HG02938 (cell line): ENCODE data around the gene FAF2.
"Not testable (repeated sequence)": the region's sequence is repeated elsewhere in the genome, so short reads cannot be mapped to it uniquely, and the experiment has no call there.

ENCODE experiments used
- ATAC-seq: cut with Tn5 transposase; IDR thresholded peaks from one replicate; pipeline ENCODE4 v1.9.1; 2021; ENCODE audit warnings: mild to moderate bottlenecking, moderate library complexity; ENCODE audit not compliant: unreplicated experiment

FAF2 gene

GRCh38 chr5:176416965-176417364, 31.2 kb upstream of the FAF2 start:
- no peak for ATAC-seq

GRCh38 chr5:176418251-176418650, 29.9 kb upstream of the FAF2 start:
- no peak for ATAC-seq

GRCh38 chr5:176420086-176420485, 28.1 kb upstream of the FAF2 start:
- no peak for ATAC-seq

GRCh38 chr5:176420972-176421544, 27.1 kb upstream of the FAF2 start:
- ATAC-seq: no peak

- no peak for ATAC-seq
Measured at GRCh38 chr5:176424181-176424580, 24.0 kb upstream of the FAF2 start.

- no peak for ATAC-seq
Measured at GRCh38 chr5:176425138-176425537, 23.0 kb upstream of the FAF2 start.

- no peak for ATAC-seq
Measured at GRCh38 chr5:176425791-176426190, 22.4 kb upstream of the FAF2 start.

- no peak for ATAC-seq
Measured at GRCh38 chr5:176426876-176427275, 21.3 kb upstream of the FAF2 start.

GRCh38 chr5:176427971-176428370, 20.2 kb upstream of the FAF2 start:
- ATAC-seq: no peak

GRCh38 chr5:176429972-176430371, 18.2 kb upstream of the FAF2 start:
- ATAC-seq: no peak

GRCh38 chr5:176432707-176433106, 15.5 kb upstream of the FAF2 start:
- no peak for ATAC-seq

- ATAC-seq: no peak
Measured at GRCh38 chr5:176436656-176437055, 11.5 kb upstream of the FAF2 start.

GRCh38 chr5:176438959-176439757, 9.0 kb upstream of the FAF2 start:
- ATAC-seq: no peak

- ATAC-seq: no peak
Measured at GRCh38 chr5:176440927-176441706, 7.1 kb upstream of the FAF2 start.

- no peak for ATAC-seq
Measured at GRCh38 chr5:176441921-176442323, 6.3 kb upstream of the FAF2 start.

- ATAC-seq: not testable (repeated sequence)
Measured at GRCh38 chr5:176442911-176443310, 5.3 kb upstream of the FAF2 start.

- no peak for ATAC-seq
Measured at GRCh38 chr5:176444742-176445141, 3.4 kb upstream of the FAF2 start.

GRCh38 chr5:176446028-176446665, 2.0 kb upstream of the FAF2 start:
- no peak for ATAC-seq

- ATAC-seq: no peak
Measured at GRCh38 chr5:176446884-176447590, 1.1 kb upstream of the FAF2 start.

GRCh38 chr5:176447591-176447977, 601 bp upstream of the FAF2 start:
- peak; percentile 1 for ATAC-seq

- no peak for ATAC-seq
Measured at GRCh38 chr5:176450077-176450476, 1.9 kb downstream of the FAF2 start.
